ENCODE results near the gene CRB2. TPM values are rescaled to one million over a fixed set of nuclear protein-coding genes. Genes with fewer than 3 reads are reported as not detected.

CRB2 gene
- total and polyA plus RNA-seq, 2 of the 4 experiments (the other 2 are of a cell fraction) = not detected

DNA sequence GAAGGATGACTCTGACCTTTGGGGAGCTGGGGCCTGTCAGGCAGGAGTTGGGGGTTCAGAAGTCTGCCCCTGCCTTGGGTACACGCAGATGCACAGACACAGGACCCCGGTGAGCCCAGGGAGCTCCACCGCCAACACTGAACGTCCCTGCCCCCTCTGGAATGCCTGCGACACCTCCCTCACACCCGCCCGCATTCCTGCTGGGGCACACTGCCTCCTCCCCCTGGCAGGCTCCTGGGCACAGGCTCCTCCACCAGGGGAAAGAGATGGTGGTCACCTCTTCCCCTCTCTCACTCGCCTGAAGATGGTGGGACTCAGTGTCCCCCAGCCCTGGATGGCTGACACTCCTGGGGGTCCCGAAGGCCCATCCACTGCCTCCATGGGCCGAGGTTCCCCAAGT, 12.0 kb downstream of the CRB2 start:
- H3K56ac ChIP-seq (ENCODE audit: extremely low read depth, insufficient read depth, low read length) = no peak overlapping the region
- no peak overlapping the region for H2BK20ac ChIP-seq (ENCODE audit: low read depth, low read length)
- H3K27ac ChIP-seq (ENCODE audit: insufficient read depth, low read length) = no peak overlapping the region
- no peak overlapping the region for H4K8ac ChIP-seq (ENCODE audit: low read depth in 2 of 2, low read length in 2 of 2)
- no peaks in the 10 kb centered on the region for H3K9me1 ChIP-seq (ENCODE audit: insufficient read depth, low read length)
- DNase-seq (no peak), ATAC-seq (ENCODE audit: low read depth) (no peak)
- no peak overlapping the region for H4K5ac ChIP-seq (ENCODE audit: low read depth, low read length)
- no peak overlapping the region for H2BK15ac ChIP-seq (ENCODE audit: low read depth, low read length)
- no peak overlapping the region for H2AK5ac ChIP-seq (ENCODE audit: low read depth, low read length)
- in situ Hi-C loops (cut with MboI; ENCODE audit: low sequenced_read_pairs) (no loop called here), intact Hi-C loops (cut with micrococcal nuclease) (no loop called here), dilution Hi-C loops (cut with HindIII; ENCODE audit: low sequenced_read_pairs, unreplicated experiment) (no loop called here)
- H3K18ac ChIP-seq (ENCODE audit: low read depth, low read length) = no peak overlapping the region
- no peak overlapping the region for H2AFZ ChIP-seq (replicated peaks; ENCODE audit: low read length, poor library complexity)
- no peak overlapping the region for H3K9ac ChIP-seq (ENCODE audit: low read depth, low read length)
- no peaks in the 10 kb centered on the region for H4K20me1 ChIP-seq (ENCODE audit: insufficient read depth, low read length)
- BruUV-seq (replicated peaks) = no TSS peak
- no peak overlapping the region for H2BK120ac ChIP-seq (ENCODE audit: low read depth, low read length)
- H3K36me3 ChIP-seq (ENCODE audit: control insufficient read depth, insufficient read depth, low read length) = no peaks in the 10 kb centered on the region
- H2AK9ac ChIP-seq (replicated peaks; ENCODE audit: low read depth, low read length, poor library complexity) = no peak overlapping the region
- H3K23ac ChIP-seq (ENCODE audit: low read depth, low read length) = no peak overlapping the region
- no peak overlapping the region for H3K4me3 ChIP-seq (ENCODE audit: insufficient read depth, low read depth, low read length)
- H2BK5ac ChIP-seq (ENCODE audit: low read depth, low read length, poor library complexity, severe bottlenecking) = no peak overlapping the region
- ChIA-PET POLR2A (ENCODE audit: unreplicated experiment) (no interaction called here), CTCF (no interaction called here)
- H3K79me1 ChIP-seq (ENCODE audit: low read depth in 1 of 2, low read length in 2 of 2) = no peaks in the 10 kb centered on the region
- H3K4me2 ChIP-seq (ENCODE audit: low read depth, low read length) = no peak overlapping the region
- H3K27me3 ChIP-seq (ENCODE audit: control insufficient read depth, insufficient read depth, low read length) = peaks cover 38% of the 10 kb centered on the region
- H3K4me1 ChIP-seq (ENCODE audit: control insufficient read depth, insufficient read depth, low read length) = peaks cover 4% of the 10 kb centered on the region; the same call in 1 of the 2 replicates
- H3K14ac ChIP-seq (replicated peaks; ENCODE audit: low read depth, low read length) = no peak overlapping the region
- H3K9me3 ChIP-seq (ENCODE audit: control insufficient read depth, insufficient read depth, low read length) = no peaks in the 10 kb centered on the region
- no peak overlapping the region for H3K4ac ChIP-seq (ENCODE audit: low read depth, low read length)
- H4K91ac ChIP-seq (ENCODE audit: insufficient read depth, low read depth, low read length) = no peak overlapping the region
- WGBS, 2 experiments (ENCODE audit: extremely low coverage in 2 of 2, insufficient read length in 1 of 2) = 70% methylated on average over 2 of the region's 10 CpGs; no CpG with 5 or more reads in 1 of the 2 experiments
- TF ChIP-seq MAZ (IDR thresholded peaks at IDR 0.05; ENCODE audit: borderline replicate concordance, low read depth, low read length) (no peak), RFX5 (IDR thresholded peaks at IDR 0.05; ENCODE audit: low read depth, low read length) (no peak), BHLHE40 (IDR thresholded peaks at IDR 0.05; ENCODE audit: low read depth, low read length) (no peak), FOS (IDR thresholded peaks at IDR 0.05; ENCODE audit: low read depth, low read length) (no peak), CEBPB (IDR thresholded peaks at IDR 0.05; ENCODE audit: low read depth, low read length) (no peak), POLR2A (IDR thresholded peaks at IDR 0.05; ENCODE audit: low read depth, low read length) (no peak)
- TF ChIP-seq, protein P1, sequence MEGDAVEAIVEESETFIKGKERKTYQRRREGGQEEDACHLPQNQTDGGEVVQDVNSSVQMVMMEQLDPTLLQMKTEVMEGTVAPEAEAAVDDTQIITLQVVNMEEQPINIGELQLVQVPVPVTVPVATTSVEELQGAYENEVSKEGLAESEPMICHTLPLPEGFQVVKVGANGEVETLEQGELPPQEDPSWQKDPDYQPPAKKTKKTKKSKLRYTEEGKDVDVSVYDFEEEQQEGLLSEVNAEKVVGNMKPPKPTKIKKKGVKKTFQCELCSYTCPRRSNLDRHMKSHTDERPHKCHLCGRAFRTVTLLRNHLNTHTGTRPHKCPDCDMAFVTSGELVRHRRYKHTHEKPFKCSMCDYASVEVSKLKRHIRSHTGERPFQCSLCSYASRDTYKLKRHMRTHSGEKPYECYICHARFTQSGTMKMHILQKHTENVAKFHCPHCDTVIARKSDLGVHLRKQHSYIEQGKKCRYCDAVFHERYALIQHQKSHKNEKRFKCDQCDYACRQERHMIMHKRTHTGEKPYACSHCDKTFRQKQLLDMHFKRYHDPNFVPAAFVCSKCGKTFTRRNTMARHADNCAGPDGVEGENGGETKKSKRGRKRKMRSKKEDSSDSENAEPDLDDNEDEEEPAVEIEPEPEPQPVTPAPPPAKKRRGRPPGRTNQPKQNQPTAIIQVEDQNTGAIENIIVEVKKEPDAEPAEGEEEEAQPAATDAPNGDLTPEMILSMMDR (conservative IDR thresholded peaks at IDR 0.05; ENCODE audit: low read depth, low read length) = no peak

Measured in IMR-90 (cell line).